GM12875 (cell line): ENCODE results near the gene LRRC28.

Source experiments
- H3K4me3 ChIP-seq: one replicate; pipeline ENCODE4 v1.5.1; 2011; ENCODE audit warnings: low read depth, low read length, control low read depth
- TF ChIP-seq, protein P1 (sequence below): IDR thresholded peaks from 2 replicates; pipeline ENCODE4 v1.5.1; 2011; ENCODE audit warnings: low read depth, mild to moderate bottlenecking, control low read depth, inconsistent platforms, low read length, moderate library complexity, borderline replicate concordance; ENCODE audit not compliant: insufficient read depth

LRRC28 gene

DNA sequence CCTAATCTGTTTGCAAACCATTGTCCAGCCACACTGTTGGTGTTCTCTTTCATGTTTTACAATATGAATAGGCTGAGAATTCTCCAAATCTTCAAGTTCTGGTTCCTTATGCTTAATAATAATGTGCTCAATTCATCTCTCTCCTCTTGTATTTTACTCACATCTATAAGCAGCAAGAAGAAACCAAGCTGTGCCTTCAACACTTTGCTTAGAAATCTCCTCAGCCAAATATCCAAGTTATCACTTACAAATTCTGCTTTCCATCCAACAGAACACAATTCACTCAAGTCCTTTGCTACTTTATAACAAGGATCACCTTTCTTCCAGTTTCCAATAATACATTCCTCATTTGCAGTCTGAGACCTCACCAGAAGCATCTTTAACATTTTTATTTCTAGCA, 117.5 kb downstream of the LRRC28 start:
- TF ChIP-seq, protein P1, sequence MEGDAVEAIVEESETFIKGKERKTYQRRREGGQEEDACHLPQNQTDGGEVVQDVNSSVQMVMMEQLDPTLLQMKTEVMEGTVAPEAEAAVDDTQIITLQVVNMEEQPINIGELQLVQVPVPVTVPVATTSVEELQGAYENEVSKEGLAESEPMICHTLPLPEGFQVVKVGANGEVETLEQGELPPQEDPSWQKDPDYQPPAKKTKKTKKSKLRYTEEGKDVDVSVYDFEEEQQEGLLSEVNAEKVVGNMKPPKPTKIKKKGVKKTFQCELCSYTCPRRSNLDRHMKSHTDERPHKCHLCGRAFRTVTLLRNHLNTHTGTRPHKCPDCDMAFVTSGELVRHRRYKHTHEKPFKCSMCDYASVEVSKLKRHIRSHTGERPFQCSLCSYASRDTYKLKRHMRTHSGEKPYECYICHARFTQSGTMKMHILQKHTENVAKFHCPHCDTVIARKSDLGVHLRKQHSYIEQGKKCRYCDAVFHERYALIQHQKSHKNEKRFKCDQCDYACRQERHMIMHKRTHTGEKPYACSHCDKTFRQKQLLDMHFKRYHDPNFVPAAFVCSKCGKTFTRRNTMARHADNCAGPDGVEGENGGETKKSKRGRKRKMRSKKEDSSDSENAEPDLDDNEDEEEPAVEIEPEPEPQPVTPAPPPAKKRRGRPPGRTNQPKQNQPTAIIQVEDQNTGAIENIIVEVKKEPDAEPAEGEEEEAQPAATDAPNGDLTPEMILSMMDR, result no peak
- H3K4me3 ChIP-seq, result no peak overlapping the region

DNA sequence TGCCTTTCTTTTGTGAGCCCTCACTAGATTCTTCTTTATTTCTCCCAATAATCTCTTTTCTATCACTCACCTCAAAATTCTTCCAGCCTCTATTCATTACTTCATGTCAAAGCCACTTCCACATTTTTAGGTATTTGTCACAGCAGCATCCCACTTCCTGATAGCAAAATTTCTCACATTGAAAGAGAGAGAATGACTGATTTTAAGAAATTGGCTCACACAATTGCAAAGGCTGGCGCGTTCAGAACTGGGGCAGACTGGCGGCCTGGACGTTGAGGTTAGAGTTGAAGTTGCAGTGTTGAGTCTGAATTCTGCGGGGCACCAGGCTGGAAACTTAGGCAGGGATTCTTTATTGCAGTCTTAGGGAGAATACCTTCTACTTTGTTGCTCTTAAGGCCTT, 117.9 kb downstream of the LRRC28 start:
- TF ChIP-seq, protein P1, result no peak
- no peak overlapping the region for H3K4me3 ChIP-seq

GRCh38 chr15:99371180-99372103, 120.2 kb downstream of the LRRC28 start:
- TF ChIP-seq, protein P1, result 0 out of 2 replicates have a peak, but pooled peaks have one; percentile 13
- H3K4me3 ChIP-seq, result no peak overlapping the region

DNA sequence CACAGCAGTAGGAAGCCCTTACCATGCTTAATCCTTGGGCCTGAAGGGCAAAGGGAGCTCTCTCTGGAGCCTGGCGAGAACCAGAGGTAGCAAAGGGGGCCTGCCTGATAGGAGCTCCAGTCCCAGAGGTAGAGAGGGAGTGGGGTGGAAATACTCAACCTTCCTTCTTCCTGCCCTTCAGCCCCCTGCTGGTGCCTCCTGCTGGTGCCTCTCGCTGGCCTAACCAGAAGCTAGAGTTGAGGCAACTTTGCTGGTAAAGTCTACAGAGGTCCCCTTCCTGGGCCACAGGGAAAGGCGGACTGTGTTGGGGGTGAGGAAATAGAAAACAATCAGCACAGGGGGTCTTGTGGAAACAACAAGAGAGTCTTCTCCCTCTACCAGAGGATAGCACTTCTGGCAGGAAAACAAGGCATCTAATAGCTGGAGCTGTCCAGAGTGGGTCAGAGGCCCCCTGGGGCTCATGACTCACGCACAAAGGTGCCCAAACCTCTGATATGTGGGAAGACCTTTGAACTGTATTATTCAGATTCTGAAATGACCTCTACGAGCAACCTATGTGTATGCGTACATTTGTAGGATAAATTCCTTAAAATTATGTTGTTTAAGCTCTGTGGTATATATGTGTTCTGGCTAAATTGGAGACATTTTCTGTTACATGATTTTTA, 133.9 kb downstream of the LRRC28 start:
- H3K4me3 ChIP-seq, result no peak overlapping the region
- TF ChIP-seq, protein P1, result 0 out of 2 replicates have a peak, but pooled peaks have one; percentile 23

- no peak overlapping the region for H3K4me3 ChIP-seq
- TF ChIP-seq, protein P1, result no peak
Observed at GRCh38 chr15:99385865-99386264, 134.6 kb downstream of the LRRC28 start.

DNA sequence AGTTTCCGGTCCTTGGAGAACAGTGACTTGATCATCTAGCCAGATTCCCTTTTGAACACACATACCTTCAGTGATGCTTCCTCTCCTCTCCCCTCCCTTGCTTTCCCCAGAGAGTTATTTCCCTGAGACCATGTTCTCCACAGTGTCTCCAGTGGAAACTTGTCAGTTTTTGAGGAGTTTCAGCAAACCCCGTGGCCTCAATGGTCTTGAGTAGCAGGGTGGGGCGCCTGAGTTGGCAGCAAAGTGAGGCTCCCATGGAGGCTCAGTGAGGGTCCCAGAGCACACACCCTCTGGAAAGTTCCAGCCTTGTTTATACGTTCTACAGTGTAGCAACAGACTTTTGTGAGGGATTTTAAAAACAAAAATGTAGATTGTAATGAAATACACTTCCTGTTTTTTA, 135.1 kb downstream of the LRRC28 start:
- H3K4me3 ChIP-seq, result no peak overlapping the region
- TF ChIP-seq, protein P1, result no peak
